Smooth muscle cell (in vitro differentiated cells): ENCODE measurements around the gene CACNB4. TPM values are rescaled to one million over a fixed set of nuclear protein-coding genes. Genes with fewer than 3 reads are reported as not detected.

ENCODE experiments used
- DNase-seq: peaks from one replicate; lab custom pipeline; 2025; ENCODE audit not compliant: unreplicated experiment; lab: John Stamatoyannopoulos, UW
- H2AFZ ChIP-seq: fragments of 200-600 bp; sonication (generic); 2 replicates; pipeline ENCODE4 v1.6.0; 2016; ENCODE audit warnings: antibody characterized with exemption, low read depth, mild to moderate bottlenecking
- H3F3A ChIP-seq: fragments of 200-600 bp; sonication (generic); 2 replicates; pipeline ENCODE4 v1.6.0; 2017; ENCODE audit warnings: antibody characterized with exemption, low read depth
- H3K27ac ChIP-seq: fragments of 200-600 bp; sonication (generic); 2 replicates; pipeline ENCODE4 v1.5.1; 2016; ENCODE audit warnings: low read depth, mild to moderate bottlenecking
- H3K27me3 ChIP-seq: fragments of 200-600 bp; sonication (generic); 2 replicates; pipeline ENCODE4 v1.6.1; 2016; ENCODE audit warnings: low read depth, mild to moderate bottlenecking
- H3K36me3 ChIP-seq: fragments of 200-600 bp; sonication (generic); 2 replicates; pipeline ENCODE4 v1.5.1; 2016; ENCODE audit warnings: low read depth
- H3K4me1 ChIP-seq: fragments of 200-600 bp; sonication (generic); 2 replicates; pipeline ENCODE4 v1.5.1; 2016; ENCODE audit warnings: low read depth
- H3K4me2 ChIP-seq: fragments of 200-600 bp; sonication (generic); 2 replicates; pipeline ENCODE4 v1.6.0; 2016; ENCODE audit warnings: mild to moderate bottlenecking
- H3K4me3 ChIP-seq: fragments of 200-600 bp; sonication (generic); 2 replicates; pipeline ENCODE4 v1.5.1; 2016; ENCODE audit warnings: mild to moderate bottlenecking
- H3K79me2 ChIP-seq: fragments of 200-600 bp; sonication (generic); 2 replicates; pipeline ENCODE4 v1.6.0; 2016; ENCODE audit warnings: low read depth, mild to moderate bottlenecking
- H3K9ac ChIP-seq: fragments of 200-600 bp; sonication (generic); 2 replicates; pipeline ENCODE4 v1.6.0; 2016; ENCODE audit warnings: low read depth
- H3K9me3 ChIP-seq: fragments of 200-600 bp; sonication (generic); replicated peaks from 2 replicates; pipeline ENCODE4 v1.5.1; 2016; ENCODE audit warnings: low read depth
- H4K20me1 ChIP-seq: fragments of 200-600 bp; sonication (generic); 2 replicates; pipeline ENCODE4 v1.6.0; 2016; ENCODE audit warnings: low read depth
- CTCF ChIP-seq: fragments of 200-600 bp; sonication (generic); IDR thresholded peaks from 2 replicates; pipeline ENCODE4 v1.5.1; 2017; ENCODE audit warnings: borderline replicate concordance, mild to moderate bottlenecking, antibody characterized with exemption; ENCODE audit not compliant: insufficient read depth, poor library complexity, severe bottlenecking
- WGBS: methylation state at CpG from one replicate; pipeline ENCODE4 v1.1.7; 2016; ENCODE audit warnings: low lambda C conversion rate; 5-methylcytosine and 5-hydroxymethylcytosine counted together
- polyA plus RNA-seq: library from polyadenylated mRNA; unstranded; fragments of >200 nt; fragmentation: Nextera tagmentation; extraction: Ambion mirVana; gene quantifications from 2 replicates; pipeline ENCODE4 v1.2.1, GENCODE V29; 2016
- total RNA-seq: library from RNA; depleted of rRNA; stranded (reverse); fragments of >200 nt; gene quantifications from 2 replicates; pipeline ENCODE4 v1.2.3, GENCODE V29; 2014

Gene CACNB4
- total and polyA plus RNA-seq, 2 experiments from 2014 or later, result 0.06 to 1.4 TPM

GRCh38 chr2:151937966-151938365 is 160.9 kb downstream of the CACNB4 start:
- Histone ChIP-seq H3K9me3 (peaks cover 7% of the 10 kb centered on the region), H3K36me3 (no peaks in the 10 kb centered on the region), H3K27me3 (no peaks in the 10 kb centered on the region), H2AFZ (no peak overlapping the region), H3F3A (no peaks in the 10 kb centered on the region), H3K79me2 (no peaks in the 10 kb centered on the region), H3K4me2 (no peak overlapping the region), H3K9ac (no peak overlapping the region), H3K4me3 (no peak overlapping the region), H3K4me1 (no peaks in the 10 kb centered on the region), H4K20me1 (no peaks in the 10 kb centered on the region), H3K27ac (no peak overlapping the region)
- no peak for TF ChIP-seq CTCF
- DNase-seq, result no peak

DNA sequence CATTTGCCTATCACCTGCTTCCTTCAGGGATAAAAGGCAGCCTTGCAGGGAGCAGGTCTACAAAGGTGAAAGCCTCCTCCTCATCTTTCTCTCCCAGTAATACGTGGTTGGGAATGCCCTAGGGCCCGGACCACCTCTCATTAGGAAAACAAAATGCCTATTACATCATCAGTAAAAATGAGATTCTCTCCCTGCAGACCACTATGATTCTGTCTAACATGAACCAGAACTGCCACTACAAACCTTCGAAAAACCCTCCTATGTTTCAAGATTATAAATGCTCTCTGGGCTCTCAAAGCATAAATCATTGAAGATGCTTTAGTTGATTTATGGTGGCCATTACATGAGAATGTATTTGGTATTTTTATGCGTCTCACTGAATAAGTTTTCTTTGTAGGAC is 162.2 kb downstream of the CACNB4 start:
- no peak overlapping the region for H3K9ac ChIP-seq
- H3K36me3 ChIP-seq, result no peaks in the 10 kb centered on the region
- no peaks in the 10 kb centered on the region for H3F3A ChIP-seq
- no peak for TF ChIP-seq CTCF
- H3K4me1 ChIP-seq, result no peaks in the 10 kb centered on the region
- DNase-seq, result no peak
- H3K27ac ChIP-seq, result no peak overlapping the region
- H3K4me2 ChIP-seq, result no peak overlapping the region
- 78% methylated on average over 4 of the region's 4 CpGs for WGBS
- H3K4me3 ChIP-seq, result no peak overlapping the region
- H2AFZ ChIP-seq, result no peak overlapping the region
- H3K9me3 ChIP-seq, result no peaks in the 10 kb centered on the region
- H3K79me2 ChIP-seq, result no peaks in the 10 kb centered on the region
- H4K20me1 ChIP-seq, result no peaks in the 10 kb centered on the region
- no peaks in the 10 kb centered on the region for H3K27me3 ChIP-seq

DNA sequence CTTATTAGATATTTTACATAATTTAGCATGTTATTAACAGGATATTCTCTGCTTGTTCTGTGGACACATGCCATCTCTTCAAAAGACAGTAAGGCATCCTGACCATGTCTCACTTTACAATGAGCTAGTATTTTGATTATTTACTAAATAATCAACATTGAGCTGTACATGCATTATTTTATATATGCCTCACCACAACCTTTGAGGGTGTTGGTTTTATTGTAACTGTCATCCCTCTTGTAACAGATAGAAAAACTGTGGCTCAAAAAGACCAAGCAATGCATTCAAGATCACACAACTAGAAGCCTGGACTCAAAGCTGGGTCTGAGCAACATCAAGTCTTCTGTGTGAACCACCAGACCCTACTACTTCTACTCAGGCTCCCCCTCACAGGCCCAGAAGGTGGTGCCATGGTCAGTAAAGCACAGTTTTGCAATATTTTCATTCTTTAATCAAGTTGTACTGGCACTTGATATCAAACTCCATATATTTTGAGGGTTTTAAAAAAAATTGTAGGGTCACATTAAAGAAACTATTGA is 165.5 kb downstream of the CACNB4 start:
- Histone ChIP-seq H3K27ac (no peak overlapping the region), H3K4me2 (no peak overlapping the region), H3F3A (no peaks in the 10 kb centered on the region)

More for the DNA sequence above, 165.5 kb downstream of the CACNB4 start:
- Histone ChIP-seq H3K9ac (no peak overlapping the region), H3K79me2 (no peaks in the 10 kb centered on the region), H3K27me3 (no peaks in the 10 kb centered on the region), H2AFZ (no peak overlapping the region), H4K20me1 (no peaks in the 10 kb centered on the region), H3K36me3 (no peaks in the 10 kb centered on the region), H3K9me3 (no peaks in the 10 kb centered on the region), H3K4me1 (no peaks in the 10 kb centered on the region), H3K4me3 (no peak overlapping the region)
- no peak for TF ChIP-seq CTCF
- DNase-seq, result no peak
